ENCODE results near the gene RP9.

RP9 gene

GRCh38 chr7:33061282-33061937, 47.8 kb downstream of the RP9 start:
- Histone ChIP-seq H3K9me3 (ENCODE audit: control insufficient read depth, low read length) (peaks cover 8% of the 10 kb centered on the region), H3K4me3 (ENCODE audit: low read length) (peak overlapping the region; percentile 94), H3K27me3 (replicated peaks; ENCODE audit: control insufficient read depth, insufficient read depth, low read length) (no peaks in the 10 kb centered on the region), H3K9ac (ENCODE audit: low read length) (peak overlapping the region; percentile 93), H3K4me1 (ENCODE audit: control insufficient read depth, insufficient read depth, low read length) (peaks cover 8% of the 10 kb centered on the region), H3K36me3 (ENCODE audit: control insufficient read depth, insufficient read depth, low read length, severe bottlenecking) (no peaks in the 10 kb centered on the region)
- DNase-seq (ENCODE audit: low read depth), result peak; percentile 7

- peaks cover 8% of the 10 kb centered on the region for H3K4me1 ChIP-seq (ENCODE audit: control insufficient read depth, insufficient read depth, low read length)
- no peak for DNase-seq (ENCODE audit: low read depth)
- H3K9ac ChIP-seq (ENCODE audit: low read length), result no peak overlapping the region
- H3K27me3 ChIP-seq (replicated peaks; ENCODE audit: control insufficient read depth, insufficient read depth, low read length), result no peaks in the 10 kb centered on the region
- no peaks in the 10 kb centered on the region for H3K36me3 ChIP-seq (ENCODE audit: control insufficient read depth, insufficient read depth, low read length, severe bottlenecking)
- H3K4me3 ChIP-seq (ENCODE audit: low read length), result no peak overlapping the region
- no peaks in the 10 kb centered on the region for H3K9me3 ChIP-seq (ENCODE audit: control insufficient read depth, low read length)
These were observed 49.6 kb downstream of the RP9 start for GRCh38 chr7:33059635-33060034.

- DNase-seq (ENCODE audit: low read depth), result no peak
- H3K27me3 ChIP-seq (replicated peaks; ENCODE audit: control insufficient read depth, insufficient read depth, low read length), result no peaks in the 10 kb centered on the region
- peaks cover 5% of the 10 kb centered on the region for H3K4me1 ChIP-seq (ENCODE audit: control insufficient read depth, insufficient read depth, low read length)
- H3K36me3 ChIP-seq (ENCODE audit: control insufficient read depth, insufficient read depth, low read length, severe bottlenecking), result no peaks in the 10 kb centered on the region
- no peak overlapping the region for H3K4me3 ChIP-seq (ENCODE audit: low read length)
- H3K9me3 ChIP-seq (ENCODE audit: control insufficient read depth, low read length), result no peaks in the 10 kb centered on the region
- H3K9ac ChIP-seq (ENCODE audit: low read length), result no peak overlapping the region
These were observed 54.0 kb downstream of the RP9 start for GRCh38 chr7:33055158-33055557.

- peaks cover 7% of the 10 kb centered on the region for H3K4me1 ChIP-seq (ENCODE audit: control insufficient read depth, insufficient read depth, low read length)
- H3K9ac ChIP-seq (ENCODE audit: low read length), result no peak overlapping the region
- H3K36me3 ChIP-seq (ENCODE audit: control insufficient read depth, insufficient read depth, low read length, severe bottlenecking), result no peaks in the 10 kb centered on the region
- peak; percentile 15 for DNase-seq (ENCODE audit: low read depth)
- H3K27me3 ChIP-seq (replicated peaks; ENCODE audit: control insufficient read depth, insufficient read depth, low read length), result no peaks in the 10 kb centered on the region
- no peaks in the 10 kb centered on the region for H3K9me3 ChIP-seq (ENCODE audit: control insufficient read depth, low read length)
- no peak overlapping the region for H3K4me3 ChIP-seq (ENCODE audit: low read length)
These were observed 54.8 kb downstream of the RP9 start for GRCh38 chr7:33054261-33054964.

- Histone ChIP-seq H3K36me3 (ENCODE audit: control insufficient read depth, insufficient read depth, low read length, severe bottlenecking) (no peaks in the 10 kb centered on the region), H3K4me1 (ENCODE audit: control insufficient read depth, insufficient read depth, low read length) (peaks cover 7% of the 10 kb centered on the region), H3K9ac (ENCODE audit: low read length) (no peak overlapping the region), H3K4me3 (ENCODE audit: low read length) (no peak overlapping the region), H3K27me3 (replicated peaks; ENCODE audit: control insufficient read depth, insufficient read depth, low read length) (no peaks in the 10 kb centered on the region), H3K9me3 (ENCODE audit: control insufficient read depth, low read length) (no peaks in the 10 kb centered on the region)
- DNase-seq (ENCODE audit: low read depth), result no peak
These were observed 55.5 kb downstream of the RP9 start for GRCh38 chr7:33053721-33054120.

GRCh38 chr7:33050535-33051318, 58.5 kb downstream of the RP9 start:
- peaks cover 7% of the 10 kb centered on the region for H3K4me1 ChIP-seq (ENCODE audit: control insufficient read depth, insufficient read depth, low read length)
- peak; percentile 84 for DNase-seq (ENCODE audit: low read depth)

GRCh38 chr7:33048704-33049103, 60.5 kb downstream of the RP9 start:
- Histone ChIP-seq H3K36me3 (ENCODE audit: control insufficient read depth, insufficient read depth, low read length, severe bottlenecking) (no peaks in the 10 kb centered on the region), H3K27me3 (replicated peaks; ENCODE audit: control insufficient read depth, insufficient read depth, low read length) (no peaks in the 10 kb centered on the region), H3K9ac (ENCODE audit: low read length) (no peak overlapping the region), H3K4me1 (ENCODE audit: control insufficient read depth, insufficient read depth, low read length) (peaks cover 15% of the 10 kb centered on the region), H3K9me3 (ENCODE audit: control insufficient read depth, low read length) (no peaks in the 10 kb centered on the region), H3K4me3 (ENCODE audit: low read length) (no peak overlapping the region)
- no peak for DNase-seq (ENCODE audit: low read depth)

More at GRCh38 chr7:33050535-33051318, 58.5 kb downstream of the RP9 start:
- Histone ChIP-seq H3K9me3 (ENCODE audit: control insufficient read depth, low read length) (no peaks in the 10 kb centered on the region), H3K9ac (ENCODE audit: low read length) (peak overlapping the region; percentile 6), H3K4me3 (ENCODE audit: low read length) (peak overlapping the region; percentile 15), H3K27me3 (replicated peaks; ENCODE audit: control insufficient read depth, insufficient read depth, low read length) (no peaks in the 10 kb centered on the region), H3K36me3 (ENCODE audit: control insufficient read depth, insufficient read depth, low read length, severe bottlenecking) (no peaks in the 10 kb centered on the region)

- Histone ChIP-seq H3K4me1 (ENCODE audit: control insufficient read depth, insufficient read depth, low read length) (peaks cover 15% of the 10 kb centered on the region), H3K27me3 (replicated peaks; ENCODE audit: control insufficient read depth, insufficient read depth, low read length) (no peaks in the 10 kb centered on the region), H3K9ac (ENCODE audit: low read length) (no peak overlapping the region), H3K36me3 (ENCODE audit: control insufficient read depth, insufficient read depth, low read length, severe bottlenecking) (no peaks in the 10 kb centered on the region), H3K9me3 (ENCODE audit: control insufficient read depth, low read length) (no peaks in the 10 kb centered on the region), H3K4me3 (ENCODE audit: low read length) (no peak overlapping the region)
- no peak for DNase-seq (ENCODE audit: low read depth)
These were observed 60.9 kb downstream of the RP9 start for GRCh38 chr7:33048257-33048656.

GRCh38 chr7:33044986-33045385, 64.2 kb downstream of the RP9 start:
- H3K4me1 ChIP-seq (ENCODE audit: control insufficient read depth, insufficient read depth, low read length), result peaks cover 21% of the 10 kb centered on the region
- no peaks in the 10 kb centered on the region for H3K36me3 ChIP-seq (ENCODE audit: control insufficient read depth, insufficient read depth, low read length, severe bottlenecking)
- H3K27me3 ChIP-seq (replicated peaks; ENCODE audit: control insufficient read depth, insufficient read depth, low read length), result no peaks in the 10 kb centered on the region
- no peaks in the 10 kb centered on the region for H3K9me3 ChIP-seq (ENCODE audit: control insufficient read depth, low read length)
- H3K4me3 ChIP-seq (ENCODE audit: low read length), result no peak overlapping the region
- peak; percentile 13 for DNase-seq (ENCODE audit: low read depth)
- no peak overlapping the region for H3K9ac ChIP-seq (ENCODE audit: low read length)
